HEK293 (cell line): Measurements from ENCODE around the gene PPP2R1B.

Experiments used
- CTCF ChIP-seq: fragments of 450-650 bp; formaldehyde crosslinking; IDR thresholded peaks from 2 replicates; pipeline ENCODE4 v1.5.1; 2016; ENCODE audit warnings: missing biosample characterization, missing genetic modification characterization
- GLIS2 ChIP-seq: fragments of 450-650 bp; formaldehyde crosslinking; IDR thresholded peaks from 2 replicates; pipeline ENCODE4 v1.5.1; 2016; ENCODE audit warnings: missing biosample characterization, missing genetic modification characterization
- ZNF670 ChIP-seq: fragments of 450-650 bp; formaldehyde crosslinking; IDR thresholded peaks from 2 replicates; pipeline ENCODE4 v1.5.1; 2016; ENCODE audit warnings: missing biosample characterization, missing genetic modification characterization, low read depth
- TF ChIP-seq, protein P1 (sequence below): fragments of 450-650 bp; formaldehyde crosslinking; IDR thresholded peaks from 2 replicates; pipeline ENCODE4 v1.5.1; 2016; ENCODE audit warnings: missing biosample characterization, missing genetic modification characterization
- TF ChIP-seq, protein P2 (sequence below): fragments of 450-650 bp; formaldehyde crosslinking; IDR thresholded peaks from 2 replicates; pipeline ENCODE4 v1.5.1; 2016; ENCODE audit warnings: missing biosample characterization, missing genetic modification characterization

DNA sequence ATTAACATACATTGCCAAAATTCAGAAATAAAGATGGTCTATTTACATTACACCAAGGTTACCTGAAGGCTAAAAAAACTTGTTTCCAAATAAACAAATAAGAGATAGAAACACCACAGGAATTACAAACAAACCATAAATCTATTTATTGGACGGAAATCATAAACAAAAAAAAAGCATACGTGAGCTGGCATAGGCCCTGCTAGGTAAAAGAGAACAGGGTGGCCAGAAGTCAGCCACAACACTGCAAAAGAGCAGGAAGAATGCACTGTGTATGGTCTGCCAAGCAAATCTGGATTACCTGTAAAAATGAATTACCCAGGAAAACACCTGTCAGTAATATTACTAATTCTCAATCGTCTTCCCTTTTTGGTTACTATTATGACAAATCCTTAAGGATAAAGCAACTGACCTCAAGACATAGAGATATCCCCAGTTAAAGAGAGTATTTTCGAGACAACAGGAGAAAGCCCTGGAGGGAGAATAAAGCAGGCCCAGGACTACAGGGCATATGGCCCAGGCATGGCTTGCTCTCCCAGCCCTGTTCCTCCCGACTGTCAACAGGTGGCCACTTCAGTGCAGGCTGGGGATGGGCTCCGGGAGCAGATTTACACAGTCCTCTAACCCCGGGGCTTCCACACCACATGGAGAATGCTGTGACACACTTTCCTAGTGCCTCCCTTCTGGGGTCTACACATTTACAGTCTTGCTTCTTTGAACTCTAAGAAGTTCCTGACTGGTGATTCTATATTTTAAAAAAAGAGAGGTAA is 18.0 kb downstream of the PPP2R1B start:
- TF ChIP-seq, protein P1, sequence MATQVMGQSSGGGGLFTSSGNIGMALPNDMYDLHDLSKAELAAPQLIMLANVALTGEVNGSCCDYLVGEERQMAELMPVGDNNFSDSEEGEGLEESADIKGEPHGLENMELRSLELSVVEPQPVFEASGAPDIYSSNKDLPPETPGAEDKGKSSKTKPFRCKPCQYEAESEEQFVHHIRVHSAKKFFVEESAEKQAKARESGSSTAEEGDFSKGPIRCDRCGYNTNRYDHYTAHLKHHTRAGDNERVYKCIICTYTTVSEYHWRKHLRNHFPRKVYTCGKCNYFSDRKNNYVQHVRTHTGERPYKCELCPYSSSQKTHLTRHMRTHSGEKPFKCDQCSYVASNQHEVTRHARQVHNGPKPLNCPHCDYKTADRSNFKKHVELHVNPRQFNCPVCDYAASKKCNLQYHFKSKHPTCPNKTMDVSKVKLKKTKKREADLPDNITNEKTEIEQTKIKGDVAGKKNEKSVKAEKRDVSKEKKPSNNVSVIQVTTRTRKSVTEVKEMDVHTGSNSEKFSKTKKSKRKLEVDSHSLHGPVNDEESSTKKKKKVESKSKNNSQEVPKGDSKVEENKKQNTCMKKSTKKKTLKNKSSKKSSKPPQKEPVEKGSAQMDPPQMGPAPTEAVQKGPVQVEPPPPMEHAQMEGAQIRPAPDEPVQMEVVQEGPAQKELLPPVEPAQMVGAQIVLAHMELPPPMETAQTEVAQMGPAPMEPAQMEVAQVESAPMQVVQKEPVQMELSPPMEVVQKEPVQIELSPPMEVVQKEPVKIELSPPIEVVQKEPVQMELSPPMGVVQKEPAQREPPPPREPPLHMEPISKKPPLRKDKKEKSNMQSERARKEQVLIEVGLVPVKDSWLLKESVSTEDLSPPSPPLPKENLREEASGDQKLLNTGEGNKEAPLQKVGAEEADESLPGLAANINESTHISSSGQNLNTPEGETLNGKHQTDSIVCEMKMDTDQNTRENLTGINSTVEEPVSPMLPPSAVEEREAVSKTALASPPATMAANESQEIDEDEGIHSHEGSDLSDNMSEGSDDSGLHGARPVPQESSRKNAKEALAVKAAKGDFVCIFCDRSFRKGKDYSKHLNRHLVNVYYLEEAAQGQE = no peak
- TF ChIP-seq, protein P2, sequence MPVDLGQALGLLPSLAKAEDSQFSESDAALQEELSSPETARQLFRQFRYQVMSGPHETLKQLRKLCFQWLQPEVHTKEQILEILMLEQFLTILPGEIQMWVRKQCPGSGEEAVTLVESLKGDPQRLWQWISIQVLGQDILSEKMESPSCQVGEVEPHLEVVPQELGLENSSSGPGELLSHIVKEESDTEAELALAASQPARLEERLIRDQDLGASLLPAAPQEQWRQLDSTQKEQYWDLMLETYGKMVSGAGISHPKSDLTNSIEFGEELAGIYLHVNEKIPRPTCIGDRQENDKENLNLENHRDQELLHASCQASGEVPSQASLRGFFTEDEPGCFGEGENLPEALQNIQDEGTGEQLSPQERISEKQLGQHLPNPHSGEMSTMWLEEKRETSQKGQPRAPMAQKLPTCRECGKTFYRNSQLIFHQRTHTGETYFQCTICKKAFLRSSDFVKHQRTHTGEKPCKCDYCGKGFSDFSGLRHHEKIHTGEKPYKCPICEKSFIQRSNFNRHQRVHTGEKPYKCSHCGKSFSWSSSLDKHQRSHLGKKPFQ (tag by site-specific recombination) = no peak
- TF ChIP-seq GLIS2 (no peak), CTCF (tag by site-specific recombination) (no peak), ZNF670 (tag by site-specific recombination) (no peak)
